GM18502 (cell line): ENCODE results near the gene NLGN4X.

Experiments used
- ATAC-seq: cut with Tn5 transposase; IDR thresholded peaks from one replicate; pipeline ENCODE4 v1.9.1; 2021; ENCODE audit warnings: mild to moderate bottlenecking; ENCODE audit not compliant: unreplicated experiment, poor library complexity

NLGN4X gene

DNA sequence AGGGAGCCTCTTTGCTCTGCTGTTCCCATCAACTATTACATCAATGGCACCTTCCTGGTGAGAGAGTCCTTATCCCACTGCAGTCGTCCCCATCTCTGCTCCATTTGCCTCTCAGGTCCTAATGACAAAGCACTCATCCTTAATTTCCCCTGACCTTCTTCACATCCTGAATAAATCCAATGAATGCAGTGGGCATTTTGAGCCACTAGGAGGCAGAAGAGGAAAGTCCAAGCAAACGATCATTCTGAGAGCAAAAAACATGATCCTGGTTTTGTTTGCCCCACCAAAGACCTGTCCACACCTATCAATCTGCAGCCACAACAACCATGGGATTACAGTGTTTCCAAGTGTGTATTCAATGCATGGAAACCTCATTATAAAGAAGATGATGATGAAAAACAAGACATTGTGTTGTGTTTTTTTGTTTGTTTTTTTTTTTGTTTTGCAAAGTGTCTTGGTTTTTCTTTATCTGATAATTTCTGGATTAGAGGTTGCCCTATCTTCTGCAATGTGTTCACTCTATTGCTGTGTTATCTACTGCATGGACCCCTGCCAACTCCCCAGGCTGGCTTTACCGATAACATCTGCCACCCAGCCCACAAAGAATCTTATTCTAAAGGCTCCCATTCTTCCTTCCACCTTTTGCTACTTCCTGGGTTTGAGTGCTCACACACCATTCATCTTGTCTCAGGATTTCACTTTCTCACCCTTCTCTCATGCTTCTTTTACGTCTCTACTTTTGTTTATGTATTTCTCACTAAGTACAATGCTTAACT, 207.2 kb downstream of the NLGN4X start:
- ATAC-seq: peak; percentile 74

GRCh38 chrX:6019076-6019475, 209.6 kb downstream of the NLGN4X start:
- no peak for ATAC-seq

DNA sequence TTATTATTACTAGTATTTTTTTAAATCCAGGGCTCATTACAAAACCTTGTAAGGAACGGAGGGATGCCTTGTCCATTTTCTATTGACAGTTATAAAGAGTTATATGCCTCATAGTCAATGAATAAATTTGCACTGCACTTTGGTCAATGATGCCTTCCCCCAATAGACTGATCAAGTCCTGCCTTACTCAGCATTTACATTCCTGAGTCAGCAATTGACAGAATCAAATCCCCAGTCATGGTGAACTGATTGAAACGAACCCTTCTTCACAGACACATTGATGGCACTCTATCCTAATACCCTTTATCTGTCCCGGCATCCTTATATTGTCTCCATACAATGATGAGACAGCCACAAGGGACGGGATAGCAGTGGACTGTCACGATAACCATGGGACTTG, 213.2 kb downstream of the NLGN4X start:
- ATAC-seq: no peak

DNA sequence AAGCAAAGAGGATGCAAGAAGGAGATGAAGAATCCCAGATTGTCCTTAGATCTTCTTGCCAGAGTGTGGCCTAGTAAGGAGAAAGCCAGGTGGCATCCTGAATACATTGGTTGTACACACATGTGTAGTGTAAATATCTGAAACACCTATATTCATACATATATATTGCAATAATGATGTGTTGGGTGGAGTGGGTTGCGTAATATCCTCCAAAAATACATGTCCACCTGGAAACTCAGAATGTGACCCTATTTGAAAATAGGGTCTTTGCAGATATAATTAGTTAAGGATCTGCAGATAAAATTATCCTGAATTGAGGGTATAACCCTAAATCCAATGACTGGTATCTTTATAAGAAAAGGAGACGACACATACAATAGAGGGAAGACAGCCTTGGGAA, 216.3 kb downstream of the NLGN4X start:
- ATAC-seq: no peak

DNA sequence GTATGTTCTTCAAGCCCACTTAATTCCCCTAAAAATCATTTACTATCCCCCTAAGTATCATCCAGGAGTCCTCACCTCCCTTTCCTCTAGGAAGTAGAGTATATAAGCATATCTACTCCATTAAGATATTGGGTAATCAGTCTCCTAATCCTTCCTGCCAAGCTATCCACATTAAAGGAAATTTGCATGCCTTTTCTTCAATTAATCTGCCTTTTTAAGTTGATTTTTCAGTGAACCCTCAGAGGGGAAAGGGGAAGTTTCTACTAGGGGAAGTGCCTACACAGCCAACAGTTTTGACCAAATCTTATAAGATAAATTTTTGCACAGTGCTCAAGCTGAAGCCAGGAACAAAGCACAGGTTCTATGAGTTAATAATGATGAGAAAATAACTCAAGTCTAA, 222.8 kb downstream of the NLGN4X start:
- ATAC-seq: no peak

- no peak for ATAC-seq
These were observed 224.1 kb downstream of the NLGN4X start for GRCh38 chrX:6004529-6004928.

DNA sequence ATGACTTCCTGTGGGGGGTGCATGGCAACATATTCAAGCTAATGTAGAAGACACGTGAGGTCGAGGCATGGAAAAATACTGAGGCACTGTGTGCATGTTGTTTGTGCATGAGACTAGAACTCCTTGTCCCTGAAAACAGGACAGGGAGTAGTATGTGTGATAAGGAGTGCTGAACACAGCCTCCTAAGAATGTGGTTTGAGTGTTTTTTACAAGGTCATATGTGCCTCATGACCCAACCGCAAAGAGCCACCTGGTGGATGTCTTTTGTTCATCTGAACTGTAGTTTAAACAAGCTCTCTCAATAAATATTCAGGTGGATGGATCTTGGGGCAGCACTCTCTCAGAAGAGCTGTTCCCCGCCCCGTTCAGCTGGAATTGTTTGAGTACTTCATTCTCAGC, 226.6 kb downstream of the NLGN4X start:
- no peak for ATAC-seq

- no peak for ATAC-seq
These were observed 229.8 kb downstream of the NLGN4X start for GRCh38 chrX:5998901-5999300.

DNA sequence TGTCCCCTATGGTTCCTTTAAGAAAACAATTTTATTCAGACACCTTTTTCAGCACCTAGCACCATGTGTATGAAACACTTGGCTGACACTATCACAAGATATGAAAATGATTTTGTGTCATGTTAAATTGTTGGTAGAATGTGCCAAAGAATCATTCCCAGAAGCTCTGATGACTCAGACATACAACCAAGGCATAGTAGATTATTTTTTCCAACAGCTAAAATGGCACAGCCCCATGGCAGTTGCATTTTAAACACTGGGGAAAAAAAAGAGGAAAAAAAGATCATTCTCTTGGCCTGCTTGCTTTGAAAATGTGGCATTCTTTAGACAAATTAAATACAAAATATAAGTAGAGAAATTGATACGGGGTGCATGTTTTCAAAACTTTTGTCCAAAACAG, 230.2 kb downstream of the NLGN4X start:
- ATAC-seq: no peak

DNA sequence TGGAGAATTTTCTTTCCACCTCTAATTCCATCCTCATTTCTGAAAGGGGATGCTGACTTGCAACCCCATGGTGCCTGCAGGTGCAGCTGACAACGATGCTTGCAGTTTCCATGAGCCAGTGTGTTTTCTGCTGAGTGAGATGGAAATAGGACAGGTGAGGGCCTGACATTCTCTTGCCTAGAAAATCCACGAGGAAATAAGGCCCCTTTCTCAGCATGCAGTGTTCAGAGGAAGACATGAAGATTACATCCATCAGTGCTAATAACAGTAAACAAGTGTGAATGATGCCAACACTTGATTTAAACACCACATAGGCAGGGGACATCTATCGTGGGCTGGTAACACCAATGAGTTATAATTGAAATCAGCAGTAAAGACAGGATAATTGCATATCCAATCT, 237.3 kb downstream of the NLGN4X start:
- ATAC-seq: no peak

DNA sequence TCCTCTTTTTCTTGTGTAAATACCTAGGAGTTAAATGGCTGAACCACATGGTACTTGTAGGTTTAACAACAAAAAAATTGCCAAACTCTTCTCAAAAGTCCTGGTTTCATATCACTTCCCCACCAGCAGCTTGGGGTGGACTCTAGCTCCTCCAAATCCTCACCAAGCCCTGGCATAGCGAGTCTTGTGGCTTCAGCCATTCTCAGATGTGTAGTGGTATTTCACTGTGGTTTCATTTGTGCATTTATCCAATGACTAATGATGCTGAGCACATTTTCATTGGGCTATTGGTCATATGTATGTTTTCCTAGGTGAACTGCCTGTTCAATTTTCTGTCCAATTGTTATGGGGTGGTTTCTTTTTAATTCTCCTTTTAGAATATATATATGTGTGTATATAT, 249.3 kb downstream of the NLGN4X start:
- ATAC-seq: no peak

- no peak for ATAC-seq
These were observed 252.3 kb downstream of the NLGN4X start for GRCh38 chrX:5976332-5976731.

DNA sequence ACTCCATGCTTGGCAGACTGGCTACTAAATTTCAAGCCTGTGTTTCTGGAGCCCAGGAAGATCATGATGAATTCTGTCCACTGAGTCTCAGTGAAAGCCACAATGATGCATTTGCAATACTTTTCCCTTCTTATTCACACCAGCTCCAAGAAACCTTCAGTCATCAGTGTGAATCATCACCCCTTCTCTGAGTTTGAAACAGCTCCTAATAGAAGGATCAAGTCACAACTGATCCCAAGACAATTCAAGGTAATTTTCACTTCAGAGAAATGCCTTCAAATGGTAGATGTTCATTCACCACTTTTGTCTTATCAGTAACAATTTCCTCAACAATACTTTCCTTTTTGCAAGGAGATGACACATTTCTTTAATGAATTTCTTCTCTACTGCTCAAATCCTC, 257.4 kb downstream of the NLGN4X start:
- ATAC-seq: no peak

- no peak for ATAC-seq
These were observed 263.3 kb downstream of the NLGN4X start for GRCh38 chrX:5965406-5965805.

DNA sequence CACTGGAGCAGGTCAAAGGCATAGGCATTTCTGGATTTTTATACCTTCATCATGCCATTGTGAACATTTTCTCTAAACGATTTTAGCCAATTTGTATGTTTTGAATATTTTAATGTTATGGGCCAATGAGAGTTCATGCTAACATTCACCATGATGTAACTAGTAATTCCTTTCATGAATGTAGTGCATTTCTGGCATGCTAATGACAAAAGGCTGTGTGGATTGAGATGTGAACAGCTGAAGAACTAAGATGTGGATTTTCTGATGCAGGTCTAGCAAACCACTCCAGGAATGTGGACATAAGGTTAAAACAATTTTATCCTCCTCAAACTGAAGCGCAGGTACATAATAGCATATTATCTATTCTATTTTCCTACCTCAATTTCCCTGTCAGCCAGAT, 269.4 kb downstream of the NLGN4X start:
- ATAC-seq: no peak

DNA sequence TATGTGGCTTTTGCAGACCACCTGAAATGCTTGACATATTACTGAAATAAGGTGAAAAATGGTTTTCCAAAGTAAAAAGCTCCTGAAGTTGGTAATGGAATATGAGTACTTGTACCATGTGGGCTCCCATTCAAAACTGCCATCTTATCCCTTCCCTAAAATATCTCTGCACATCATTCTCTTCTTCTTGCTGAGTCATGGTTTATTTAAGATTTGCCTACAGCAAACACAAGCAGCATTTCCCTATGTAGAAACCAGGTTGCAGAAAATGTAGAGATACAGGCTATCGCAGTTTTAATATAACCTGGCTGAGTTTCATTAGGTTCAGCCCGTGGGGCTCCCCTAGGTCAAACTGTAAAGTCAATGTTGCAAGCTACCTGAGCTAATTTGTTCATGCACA, 270.1 kb downstream of the NLGN4X start:
- ATAC-seq: no peak

GRCh38 chrX:5957506-5957905, 271.2 kb downstream of the NLGN4X start:
- ATAC-seq: no peak

DNA sequence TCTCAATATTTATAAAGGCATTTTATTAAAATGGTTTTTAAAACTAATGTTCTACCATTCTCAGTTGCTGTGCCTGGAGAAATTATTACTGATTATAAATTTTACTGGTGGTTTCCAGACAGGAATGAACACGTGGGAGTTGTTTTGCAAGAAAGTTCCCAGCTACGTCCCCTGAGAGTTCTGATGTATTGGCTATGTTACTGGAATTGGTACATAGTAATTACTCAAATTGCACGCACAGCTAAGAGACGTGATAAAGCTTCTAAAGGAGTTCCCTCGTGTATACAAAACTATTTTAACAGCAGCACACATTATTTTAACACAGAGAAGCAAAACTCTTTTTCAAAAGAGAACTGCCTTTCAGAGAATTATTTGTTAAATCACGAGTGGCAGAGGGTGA, 292.2 kb downstream of the NLGN4X start:
- no peak for ATAC-seq

DNA sequence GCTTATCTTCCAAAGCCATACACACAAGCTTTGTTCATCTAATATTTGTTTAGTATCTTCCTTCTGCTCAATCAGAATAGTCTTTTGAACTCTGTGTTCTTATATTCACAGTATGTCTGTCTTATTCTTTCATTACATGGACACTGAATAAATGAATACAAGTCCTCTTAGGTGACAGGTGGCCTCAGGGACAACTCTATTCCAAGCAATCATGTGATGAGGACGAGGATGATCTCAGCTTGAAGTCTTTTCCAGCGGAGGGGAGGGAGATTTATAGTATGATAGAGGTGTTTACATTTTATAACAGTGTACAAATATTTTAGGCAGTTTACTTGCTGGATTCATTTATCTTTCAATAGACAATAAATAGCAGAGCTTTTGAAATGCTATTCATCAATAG, 300.4 kb downstream of the NLGN4X start:
- ATAC-seq: no peak

DNA sequence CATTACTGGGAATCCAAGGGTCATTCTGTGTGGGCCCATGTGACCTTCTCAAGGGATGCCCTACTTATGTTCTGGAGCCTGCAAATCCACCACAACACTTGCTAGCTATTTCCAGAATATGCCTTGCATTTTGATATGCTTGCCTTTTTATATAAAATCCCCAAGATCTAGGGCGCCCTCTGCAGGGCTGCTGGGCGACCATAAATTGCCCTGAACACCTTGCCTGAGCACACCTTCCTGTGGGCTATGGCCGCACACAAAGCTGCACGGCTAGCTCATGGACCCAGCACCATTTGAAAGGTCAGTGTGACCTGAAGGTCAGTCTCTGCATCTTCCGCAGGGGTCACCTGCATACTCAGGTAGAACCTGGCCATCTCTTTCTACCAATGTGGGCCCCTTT, 311.7 kb downstream of the NLGN4X start:
- no peak for ATAC-seq

- ATAC-seq: no peak
These were observed 312.9 kb downstream of the NLGN4X start for GRCh38 chrX:5915783-5916182.

DNA sequence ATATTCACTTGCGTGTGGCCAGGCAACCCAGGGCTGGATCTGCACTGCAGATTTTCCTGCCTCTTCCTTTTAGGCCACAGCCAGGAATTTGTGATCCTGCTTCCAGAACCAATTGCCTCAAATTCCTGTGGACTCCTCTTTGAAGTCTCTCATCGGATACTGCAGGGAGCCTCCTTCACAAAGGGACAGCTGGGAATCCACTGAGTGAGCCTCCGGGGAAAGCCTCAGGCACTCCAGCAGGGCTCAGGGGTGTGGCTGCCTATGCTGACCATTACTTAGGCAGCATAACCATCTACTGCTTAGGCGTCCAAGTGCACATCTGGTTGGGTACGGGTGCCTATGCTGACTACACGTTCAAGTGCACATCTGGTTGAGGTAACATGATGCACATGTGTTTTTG, 321.5 kb downstream of the NLGN4X start:
- no peak for ATAC-seq
